GM10266 (cell line): ENCODE measurements around the gene NSD2.
A peak's percentile ranks its signal among the peaks of the same experiment; 100 is the strongest.

ENCODE experiments used
- DNase-seq: peaks from one replicate; pipeline ENCODE4 v3.0.0; 2012; ENCODE audit errors: extremely low spot score
- TF ChIP-seq, protein P1 (sequence below): IDR thresholded peaks from 2 replicates; pipeline ENCODE4 v1.5.1; 2012; ENCODE audit warnings: mild to moderate bottlenecking, low read depth; ENCODE audit not compliant: control insufficient read depth, insufficient read depth; ENCODE audit errors: missing control alignments

The NSD2 gene

GRCh38 chr4:1899149-1900086 is 28.2 kb downstream of the NSD2 start:
- TF ChIP-seq, protein P1, sequence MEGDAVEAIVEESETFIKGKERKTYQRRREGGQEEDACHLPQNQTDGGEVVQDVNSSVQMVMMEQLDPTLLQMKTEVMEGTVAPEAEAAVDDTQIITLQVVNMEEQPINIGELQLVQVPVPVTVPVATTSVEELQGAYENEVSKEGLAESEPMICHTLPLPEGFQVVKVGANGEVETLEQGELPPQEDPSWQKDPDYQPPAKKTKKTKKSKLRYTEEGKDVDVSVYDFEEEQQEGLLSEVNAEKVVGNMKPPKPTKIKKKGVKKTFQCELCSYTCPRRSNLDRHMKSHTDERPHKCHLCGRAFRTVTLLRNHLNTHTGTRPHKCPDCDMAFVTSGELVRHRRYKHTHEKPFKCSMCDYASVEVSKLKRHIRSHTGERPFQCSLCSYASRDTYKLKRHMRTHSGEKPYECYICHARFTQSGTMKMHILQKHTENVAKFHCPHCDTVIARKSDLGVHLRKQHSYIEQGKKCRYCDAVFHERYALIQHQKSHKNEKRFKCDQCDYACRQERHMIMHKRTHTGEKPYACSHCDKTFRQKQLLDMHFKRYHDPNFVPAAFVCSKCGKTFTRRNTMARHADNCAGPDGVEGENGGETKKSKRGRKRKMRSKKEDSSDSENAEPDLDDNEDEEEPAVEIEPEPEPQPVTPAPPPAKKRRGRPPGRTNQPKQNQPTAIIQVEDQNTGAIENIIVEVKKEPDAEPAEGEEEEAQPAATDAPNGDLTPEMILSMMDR: peak; percentile 90
- peak; percentile 80 for DNase-seq

- TF ChIP-seq, protein P1: no peak
- no peak for DNase-seq
These were observed 28.9 kb downstream of the NSD2 start for GRCh38 chr4:1900087-1900433.

DNA sequence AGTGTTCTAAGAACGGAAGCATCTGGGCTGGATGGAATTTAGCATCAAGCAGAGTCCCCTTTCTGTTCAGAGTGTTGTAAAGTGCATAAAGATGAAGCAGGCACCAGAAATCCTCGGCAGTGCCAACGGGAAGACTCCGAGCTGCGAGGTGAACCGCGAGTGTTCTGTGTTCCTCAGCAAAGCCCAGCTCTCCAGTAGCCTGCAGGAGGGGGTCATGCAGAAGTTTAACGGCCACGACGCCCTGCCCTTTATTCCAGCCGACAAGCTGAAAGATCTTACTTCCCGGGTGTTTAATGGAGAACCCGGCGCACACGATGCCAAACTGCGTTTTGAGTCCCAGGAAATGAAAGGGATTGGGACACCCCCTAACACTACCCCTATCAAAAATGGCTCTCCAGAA is 29.4 kb downstream of the NSD2 start:
- TF ChIP-seq, protein P1: no peak
- DNase-seq: no peak

DNA sequence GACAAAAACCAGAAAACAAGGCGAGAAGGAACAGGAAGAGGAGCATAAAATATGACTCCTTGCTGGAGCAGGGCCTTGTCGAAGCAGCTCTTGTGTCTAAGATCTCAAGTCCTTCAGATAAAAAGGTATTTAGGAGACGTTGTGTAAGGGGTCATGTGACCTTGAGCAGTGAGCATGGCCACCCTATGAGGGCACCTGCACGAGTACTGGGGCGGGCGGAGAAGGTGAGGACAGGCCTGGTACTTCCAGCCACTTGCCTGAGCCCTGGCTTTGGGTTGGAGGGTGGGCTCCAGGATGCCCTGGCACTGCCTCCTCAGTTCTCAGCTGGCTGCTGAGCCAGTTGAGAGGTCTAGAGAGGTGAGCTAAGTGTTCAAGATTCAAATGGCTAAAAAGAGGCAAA is 29.9 kb downstream of the NSD2 start:
- no peak for DNase-seq
- TF ChIP-seq, protein P1: no peak

DNA sequence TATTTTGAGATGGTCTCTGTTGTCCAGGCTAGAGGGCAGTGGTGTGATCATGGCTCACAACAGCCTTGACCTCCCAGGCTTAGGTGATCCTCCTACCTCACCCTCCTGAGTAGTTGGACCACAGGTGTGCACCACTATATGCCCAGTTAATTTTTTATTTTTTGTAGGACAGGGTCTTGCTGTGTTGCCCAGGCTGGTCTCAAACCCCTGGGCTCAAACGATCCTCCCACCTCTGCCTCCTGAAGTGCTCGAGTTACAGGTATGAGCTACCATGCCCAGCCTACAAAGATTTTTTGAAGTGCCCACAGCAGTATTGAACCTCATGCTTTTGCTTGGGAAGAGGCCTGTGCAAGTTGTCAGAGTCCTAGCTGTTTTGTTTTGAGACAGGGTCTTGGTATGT is 31.1 kb downstream of the NSD2 start:
- DNase-seq: no peak
- TF ChIP-seq, protein P1: no peak

GRCh38 chr4:1903035-1903434 is 31.8 kb downstream of the NSD2 start:
- TF ChIP-seq, protein P1: no peak
- DNase-seq: no peak

- no peak for DNase-seq
- TF ChIP-seq, protein P1: no peak
These were observed 32.8 kb downstream of the NSD2 start for GRCh38 chr4:1904042-1904441.
